Hepatocyte (in vitro differentiated cells): ENCODE data around the gene FAM161A.

ENCODE experiments used
- EZH2phosphoT487 ChIP-seq: fragments of 200-600 bp; sonication (generic); IDR thresholded peaks from one replicate; pipeline ENCODE4 v1.6.1; 2018; ENCODE audit warnings: antibody characterized with exemption, mild to moderate bottlenecking, low read depth, moderate library complexity; ENCODE audit not compliant: unreplicated experiment, severe bottlenecking
- TF ChIP-seq, protein P1 (sequence below): fragments of 200-600 bp; sonication (generic); IDR thresholded peaks from 2 replicates; pipeline ENCODE4 v1.5.1; 2016; ENCODE audit warnings: antibody characterized with exemption, mild to moderate bottlenecking; ENCODE audit not compliant: poor library complexity

DNA sequence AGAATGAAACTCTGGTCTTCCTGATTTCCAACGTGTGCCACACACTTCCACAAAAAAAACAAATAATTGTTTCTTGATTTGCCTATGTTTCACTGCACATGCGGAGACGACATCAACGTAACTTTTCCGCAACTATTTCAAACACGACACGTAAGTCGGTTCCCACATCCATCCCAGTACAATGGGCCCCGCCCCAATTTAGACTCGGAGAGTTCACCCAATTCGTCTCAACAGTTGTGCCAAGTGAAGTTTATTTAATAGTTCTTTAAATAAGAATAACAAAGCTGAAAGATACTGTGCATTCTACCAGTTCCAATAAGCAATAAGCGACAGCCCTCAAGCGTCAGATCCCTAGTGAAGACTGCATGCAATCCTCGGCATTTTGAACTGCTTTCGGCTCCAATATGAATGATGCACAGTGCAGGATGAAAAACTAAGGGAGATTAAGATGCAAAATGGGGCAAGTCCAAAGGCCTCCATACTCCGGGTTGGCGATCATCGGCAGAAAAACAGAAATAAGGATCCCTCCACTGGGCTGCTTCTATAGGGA is 33.9 kb upstream of the FAM161A start:
- TF ChIP-seq, protein P1, sequence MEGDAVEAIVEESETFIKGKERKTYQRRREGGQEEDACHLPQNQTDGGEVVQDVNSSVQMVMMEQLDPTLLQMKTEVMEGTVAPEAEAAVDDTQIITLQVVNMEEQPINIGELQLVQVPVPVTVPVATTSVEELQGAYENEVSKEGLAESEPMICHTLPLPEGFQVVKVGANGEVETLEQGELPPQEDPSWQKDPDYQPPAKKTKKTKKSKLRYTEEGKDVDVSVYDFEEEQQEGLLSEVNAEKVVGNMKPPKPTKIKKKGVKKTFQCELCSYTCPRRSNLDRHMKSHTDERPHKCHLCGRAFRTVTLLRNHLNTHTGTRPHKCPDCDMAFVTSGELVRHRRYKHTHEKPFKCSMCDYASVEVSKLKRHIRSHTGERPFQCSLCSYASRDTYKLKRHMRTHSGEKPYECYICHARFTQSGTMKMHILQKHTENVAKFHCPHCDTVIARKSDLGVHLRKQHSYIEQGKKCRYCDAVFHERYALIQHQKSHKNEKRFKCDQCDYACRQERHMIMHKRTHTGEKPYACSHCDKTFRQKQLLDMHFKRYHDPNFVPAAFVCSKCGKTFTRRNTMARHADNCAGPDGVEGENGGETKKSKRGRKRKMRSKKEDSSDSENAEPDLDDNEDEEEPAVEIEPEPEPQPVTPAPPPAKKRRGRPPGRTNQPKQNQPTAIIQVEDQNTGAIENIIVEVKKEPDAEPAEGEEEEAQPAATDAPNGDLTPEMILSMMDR: no peak
- no peak for TF ChIP-seq EZH2phosphoT487
